Loucy (cell line): ENCODE results near the gene ZNF750.

Experiments
- H2AFZ ChIP-seq: fragments of 200-600 bp; sonication (generic); 2 replicates; pipeline ENCODE4 v1.6.0; 2016; ENCODE audit warnings: antibody characterized with exemption, mild to moderate bottlenecking, low read length, moderate library complexity
- H3F3A ChIP-seq: fragments of 200-600 bp; 2 replicates; pipeline ENCODE4 v1.6.0; 2016; ENCODE audit warnings: antibody characterized with exemption, low read depth, mild to moderate bottlenecking
- H3K27me3 ChIP-seq: fragments of 200-600 bp; sonication (generic); 2 replicates; pipeline ENCODE4 v1.6.1; 2014; ENCODE audit warnings: low read length, mild to moderate bottlenecking; ENCODE audit not compliant: insufficient read depth, poor library complexity, severe bottlenecking
- H3K36me3 ChIP-seq: fragments of 200-600 bp; sonication (generic); 2 replicates; pipeline ENCODE4 v1.6.1; 2016; ENCODE audit warnings: low read length; ENCODE audit not compliant: insufficient read depth
- H3K4me1 ChIP-seq: fragments of 200-600 bp; sonication (generic); 2 replicates; pipeline ENCODE4 v1.5.1; 2014; ENCODE audit warnings: low read length, mild to moderate bottlenecking; ENCODE audit not compliant: insufficient read depth, poor library complexity, severe bottlenecking
- H3K4me2 ChIP-seq: fragments of 200-600 bp; sonication (generic); 2 replicates; pipeline ENCODE4 v1.6.0; 2014; ENCODE audit warnings: antibody characterized with exemption, low read length, low read depth, mild to moderate bottlenecking; ENCODE audit not compliant: poor library complexity, severe bottlenecking
- H3K4me3 ChIP-seq: fragments of 200-600 bp; sonication (generic); 2 replicates; pipeline ENCODE4 v1.5.1; 2014; ENCODE audit warnings: low read length, mild to moderate bottlenecking, mixed read lengths; ENCODE audit not compliant: poor library complexity, severe bottlenecking
- H3K79me2 ChIP-seq: fragments of 200-600 bp; sonication (generic); 2 replicates; pipeline ENCODE4 v1.6.1; 2014; ENCODE audit warnings: low read length; ENCODE audit not compliant: insufficient read depth
- H3K9ac ChIP-seq: fragments of 200-600 bp; sonication (generic); 2 replicates; pipeline ENCODE4 v1.6.0; 2014; ENCODE audit warnings: mild to moderate bottlenecking, low read depth, low read length, moderate library complexity; ENCODE audit not compliant: poor library complexity, severe bottlenecking
- H3K9me2 ChIP-seq: fragments of 200-600 bp; sonication (generic); replicated peaks from 2 replicates; pipeline ENCODE4 v1.6.1; 2016; ENCODE audit warnings: low read depth, low read length, mixed read lengths
- H3K9me3 ChIP-seq: fragments of 200-600 bp; sonication (generic); 2 replicates; pipeline ENCODE4 v1.6.1; 2014; ENCODE audit warnings: mild to moderate bottlenecking, antibody characterized with exemption, low read length, low read depth; ENCODE audit not compliant: insufficient read depth
- H4K20me1 ChIP-seq: fragments of 200-600 bp; sonication (generic); 2 replicates; pipeline ENCODE4 v1.6.0; 2014; ENCODE audit warnings: antibody characterized with exemption, low read length, mild to moderate bottlenecking; ENCODE audit not compliant: insufficient read depth, poor library complexity, severe bottlenecking
- CTCF ChIP-seq: fragments of 200-600 bp; sonication (generic); conservative IDR thresholded peaks from 2 replicates; pipeline ENCODE4 v1.5.1; 2014; ENCODE audit warnings: mild to moderate bottlenecking, antibody characterized with exemption, low read length
- EZH2phosphoT487 ChIP-seq: fragments of 200-600 bp; IDR thresholded peaks from 2 replicates; pipeline ENCODE4 v1.6.1; 2018; ENCODE audit warnings: antibody characterized with exemption, mild to moderate bottlenecking, moderate library complexity, borderline replicate concordance

Gene ZNF750

GRCh38 chr17:82881324-82881823 is 41.6 kb upstream of the ZNF750 start:
- Histone ChIP-seq H3K9ac (peak overlapping the region; percentile 67), H3F3A (peaks cover 3% of the 10 kb centered on the region; the same call in 1 of the 2 replicates), H3K4me3 (peak overlapping the region; percentile 37), H3K9me3 (no peaks in the 10 kb centered on the region), H3K27me3 (no peaks in the 10 kb centered on the region), H3K36me3 (peaks cover 31% of the 10 kb centered on the region; the same call in 1 of the 2 replicates), H3K79me2 (peaks cover 89% of the 10 kb centered on the region), H4K20me1 (peaks cover 16% of the 10 kb centered on the region), H3K4me2 (peak overlapping the region; percentile 76), H3K9me2 (no peaks in the 10 kb centered on the region), H3K4me1 (peaks cover 70% of the 10 kb centered on the region), H2AFZ (no peak overlapping the region)
- TF ChIP-seq EZH2phosphoT487, result no peak
- TF ChIP-seq CTCF, result no peak

GRCh38 chr17:82880620-82881323 is 41.0 kb upstream of the ZNF750 start:
- Histone ChIP-seq H3K9me3 (no peaks in the 10 kb centered on the region), H3K27me3 (no peaks in the 10 kb centered on the region), H3K4me1 (peaks cover 64% of the 10 kb centered on the region), H4K20me1 (peaks cover 18% of the 10 kb centered on the region), H3K79me2 (peaks cover 91% of the 10 kb centered on the region), H3K9ac (peak overlapping the region; percentile 67), H3K4me2 (peak overlapping the region; percentile 76), H3F3A (peaks cover 3% of the 10 kb centered on the region; the same call in 1 of the 2 replicates), H3K36me3 (peaks cover 37% of the 10 kb centered on the region; the same call in 1 of the 2 replicates), H3K4me3 (peak overlapping the region; percentile 37), H2AFZ (no peak overlapping the region), H3K9me2 (no peaks in the 10 kb centered on the region)
- TF ChIP-seq CTCF (no peak), EZH2phosphoT487 (no peak)

GRCh38 chr17:82879241-82879640 is 39.4 kb upstream of the ZNF750 start:
- no peak overlapping the region for H3K9ac ChIP-seq
- no peak for TF ChIP-seq CTCF
- TF ChIP-seq EZH2phosphoT487, result no peak
- H3K9me3 ChIP-seq, result no peaks in the 10 kb centered on the region
- H3F3A ChIP-seq, result no peaks in the 10 kb centered on the region
- H3K4me1 ChIP-seq, result peaks cover 49% of the 10 kb centered on the region
- peaks cover 99% of the 10 kb centered on the region for H3K79me2 ChIP-seq
- H2AFZ ChIP-seq, result no peak overlapping the region
- H3K4me2 ChIP-seq, result no peak overlapping the region
- peaks cover 18% of the 10 kb centered on the region for H4K20me1 ChIP-seq
- no peak overlapping the region for H3K4me3 ChIP-seq
- H3K9me2 ChIP-seq, result no peaks in the 10 kb centered on the region
- no peaks in the 10 kb centered on the region for H3K27me3 ChIP-seq
- H3K36me3 ChIP-seq, result peaks cover 43% of the 10 kb centered on the region; the same call in 1 of the 2 replicates
